OCI-LY7 (cell line): ENCODE data around the gene CRADD. TPM values are rescaled to one million over a fixed set of nuclear protein-coding genes. Genes with fewer than 3 reads are reported as not detected.

Experiments used
- BruUV-seq: library from RNA; stranded (reverse); fragments of 400-500 nt; replicated peaks from 2 replicates; lab custom pipeline; 2021; lab: Mats Ljungman, UMichigan
- CTCF ChIA-PET: fragments of 300-600 bp; sonication (Branson Sonifier 250); formaldehyde crosslinking; loops from one replicate; lab custom pipeline; 2022; ENCODE audit warnings: antibody characterized with exemption; ENCODE audit not compliant: unreplicated experiment; lab: Charles Lee
- POLR2A ChIA-PET: fragments of 300-600 bp; sonication (Branson Sonifier 250); formaldehyde crosslinking; loops from one replicate; lab custom pipeline; 2022; ENCODE audit warnings: antibody characterized with exemption; lab: Charles Lee
- DNase-seq: peaks from one replicate; pipeline ENCODE4 v3.0.0-alpha.2; 2015; ENCODE audit warnings: low spot score
- H2AFZ ChIP-seq: fragments of 200-600 bp; sonication (generic), shearing (Covaris generic); 2 replicates; pipeline ENCODE4 v1.6.1; 2014; ENCODE audit warnings: mild to moderate bottlenecking, antibody characterized with exemption, low read length, moderate library complexity
- H3K27ac ChIP-seq: fragments of 200-600 bp; sonication (generic); 2 replicates; pipeline ENCODE4 v1.5.1; 2014; ENCODE audit warnings: mixed run types, low read depth, mild to moderate bottlenecking, moderate library complexity, low read length, inconsistent platforms; ENCODE audit not compliant: poor library complexity, severe bottlenecking
- H3K36me3 ChIP-seq: fragments of 200-600 bp; sonication (generic); 2 replicates; pipeline ENCODE4 v1.6.1; 2014; ENCODE audit warnings: mild to moderate bottlenecking, antibody characterized with exemption, low read length, moderate library complexity, mixed read lengths; ENCODE audit not compliant: insufficient read depth
- H3K4me1 ChIP-seq: fragments of 200-600 bp; sonication (generic); 2 replicates; pipeline ENCODE4 v1.5.1; 2014; ENCODE audit warnings: mild to moderate bottlenecking, low read length; ENCODE audit not compliant: insufficient read depth, poor library complexity, severe bottlenecking
- H3K4me2 ChIP-seq: fragments of 200-600 bp; sonication (generic); 2 replicates; pipeline ENCODE4 v1.6.1; 2014; ENCODE audit warnings: mild to moderate bottlenecking, low read length
- H3K4me3 ChIP-seq: fragments of 200-600 bp; sonication (generic); 2 replicates; pipeline ENCODE4 v1.5.1; 2014; ENCODE audit warnings: mild to moderate bottlenecking, low read depth, low read length; ENCODE audit not compliant: poor library complexity, severe bottlenecking
- H3K79me2 ChIP-seq: fragments of 200-600 bp; sonication (generic); 2 replicates; pipeline ENCODE4 v1.6.1; 2016; ENCODE audit warnings: low read depth, mild to moderate bottlenecking, low read length, moderate library complexity, mixed read lengths; ENCODE audit not compliant: insufficient read depth
- H3K9me2 ChIP-seq: fragments of 200-600 bp; sonication (generic); 2 replicates; pipeline ENCODE4 v1.6.1; 2016; ENCODE audit warnings: mild to moderate bottlenecking, low read length, mixed read lengths; ENCODE audit not compliant: insufficient read depth
- H3K9me3 ChIP-seq: fragments of 200-600 bp; sonication (generic); 2 replicates; pipeline ENCODE4 v1.6.1; 2014; ENCODE audit warnings: mild to moderate bottlenecking, mixed run types, low read length, mixed read lengths
- H4K20me1 ChIP-seq: fragments of 200-600 bp; sonication (generic); 2 replicates; pipeline ENCODE4 v1.6.1; 2014; ENCODE audit warnings: mild to moderate bottlenecking, antibody characterized with exemption, low read length, moderate library complexity, mixed read lengths; ENCODE audit not compliant: insufficient read depth
- EZH2phosphoT487 ChIP-seq: fragments of 200-600 bp; sonication (generic); IDR thresholded peaks from 2 replicates; pipeline ENCODE4 v1.6.1; 2018; ENCODE audit warnings: low read depth, borderline replicate concordance, mild to moderate bottlenecking, mixed run types, antibody characterized with exemption, low read length, moderate library complexity, mixed read lengths
- intact Hi-C: fragments of 100-400 bp; cut with micrococcal nuclease; formaldehyde crosslinking; loops from one replicate; pipeline ENCODE4 v1.10.0; 2022; ENCODE audit not compliant: unreplicated experiment
- total RNA-seq, 2 experiments: library from RNA; depleted of rRNA in 1 of 2; stranded (reverse); fragments of >200 nt in 1 of 2; shearing (Covaris generic) in 1 of 2; gene quantifications; 2 replicates each; pipeline ENCODE4 v1.2.3, GENCODE V29; 2014 to 2022
- TF ChIP-seq, protein P1 (sequence below): fragments of 200-600 bp; sonication (generic); conservative IDR thresholded peaks from 2 replicates; pipeline ENCODE4 v1.5.1; 2014; ENCODE audit warnings: mild to moderate bottlenecking, antibody characterized with exemption, low read length, moderate library complexity, mixed read lengths

CRADD gene
- total RNA-seq, 2 experiments from 2014 or later = 10.5 to 16.8 TPM

DNA sequence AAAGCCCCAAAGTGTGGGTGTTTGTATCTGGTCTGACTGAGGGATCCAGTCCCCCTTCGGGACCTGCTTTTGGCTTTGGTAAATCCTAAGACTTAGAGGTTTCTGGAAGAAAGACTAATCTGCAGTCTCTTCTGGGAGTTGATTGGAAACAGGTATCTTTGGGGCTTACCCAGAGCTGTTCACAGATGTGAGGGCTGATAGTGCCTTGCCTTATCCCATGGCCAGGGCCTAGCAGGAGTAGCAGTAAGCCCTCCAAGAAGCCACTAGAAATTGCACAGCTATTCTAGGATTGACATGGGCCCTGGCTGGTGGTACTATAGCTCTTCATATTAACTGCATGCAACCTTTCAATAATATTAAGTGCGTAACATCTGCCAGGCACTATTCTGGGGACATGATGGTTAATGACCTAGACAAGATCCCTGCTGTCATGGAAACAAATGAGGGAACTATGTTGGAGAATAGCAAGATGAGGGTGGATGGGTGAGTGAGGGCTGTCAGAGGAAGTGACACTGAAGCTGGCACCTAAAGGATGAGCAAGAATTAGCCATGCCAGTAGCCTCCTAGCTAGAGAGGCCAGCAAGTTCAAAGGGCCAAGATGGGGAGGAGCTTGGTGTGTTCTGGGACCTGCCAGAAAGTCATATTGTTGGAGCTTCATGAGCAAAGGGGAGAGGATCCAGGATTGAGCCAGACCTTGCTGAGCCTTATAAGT, 71.7 kb downstream of the CRADD start:
- Histone ChIP-seq H3K36me3 (no peaks in the 10 kb centered on the region), H3K79me2 (no peaks in the 10 kb centered on the region), H3K4me2 (no peak overlapping the region), H3K4me1 (no peaks in the 10 kb centered on the region), H3K9me2 (no peaks in the 10 kb centered on the region), H3K9me3 (no peaks in the 10 kb centered on the region), H3K27ac (no peak overlapping the region), H4K20me1 (no peaks in the 10 kb centered on the region), H2AFZ (no peak overlapping the region), H3K4me3 (no peak overlapping the region)
- POLR2A ChIA-PET = interaction anchor here (0.8 kb wide), 1 partner anchor 9 kb away, joined by 3 read pairs; no protein-coding TSS in a partner anchor
- intact Hi-C loops = no loop called here
- no TSS peak for BruUV-seq
- no peak for DNase-seq
- CTCF ChIA-PET = no interaction called here
- no peak for TF ChIP-seq EZH2phosphoT487
- TF ChIP-seq, protein P1, sequence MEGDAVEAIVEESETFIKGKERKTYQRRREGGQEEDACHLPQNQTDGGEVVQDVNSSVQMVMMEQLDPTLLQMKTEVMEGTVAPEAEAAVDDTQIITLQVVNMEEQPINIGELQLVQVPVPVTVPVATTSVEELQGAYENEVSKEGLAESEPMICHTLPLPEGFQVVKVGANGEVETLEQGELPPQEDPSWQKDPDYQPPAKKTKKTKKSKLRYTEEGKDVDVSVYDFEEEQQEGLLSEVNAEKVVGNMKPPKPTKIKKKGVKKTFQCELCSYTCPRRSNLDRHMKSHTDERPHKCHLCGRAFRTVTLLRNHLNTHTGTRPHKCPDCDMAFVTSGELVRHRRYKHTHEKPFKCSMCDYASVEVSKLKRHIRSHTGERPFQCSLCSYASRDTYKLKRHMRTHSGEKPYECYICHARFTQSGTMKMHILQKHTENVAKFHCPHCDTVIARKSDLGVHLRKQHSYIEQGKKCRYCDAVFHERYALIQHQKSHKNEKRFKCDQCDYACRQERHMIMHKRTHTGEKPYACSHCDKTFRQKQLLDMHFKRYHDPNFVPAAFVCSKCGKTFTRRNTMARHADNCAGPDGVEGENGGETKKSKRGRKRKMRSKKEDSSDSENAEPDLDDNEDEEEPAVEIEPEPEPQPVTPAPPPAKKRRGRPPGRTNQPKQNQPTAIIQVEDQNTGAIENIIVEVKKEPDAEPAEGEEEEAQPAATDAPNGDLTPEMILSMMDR = no peak

DNA sequence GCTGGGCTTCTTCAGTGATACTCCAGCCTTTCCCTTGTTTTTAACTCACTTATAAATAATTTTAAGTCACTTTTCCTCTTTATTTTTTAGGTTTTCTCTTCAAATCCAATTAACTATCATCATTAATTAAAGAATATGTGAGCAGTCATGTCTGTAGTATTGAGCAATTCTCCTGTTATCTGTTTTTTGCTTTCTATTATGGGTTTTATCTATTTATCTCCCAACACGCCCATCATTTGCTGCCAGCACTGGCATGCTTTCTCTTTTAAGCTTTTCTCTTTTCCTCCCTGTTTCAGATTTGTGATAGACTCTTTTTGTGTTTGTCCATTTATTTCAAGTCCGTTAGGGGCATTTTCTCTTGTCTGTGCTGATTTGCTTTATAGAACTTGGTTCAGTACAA, 72.3 kb downstream of the CRADD start:
- H3K36me3 ChIP-seq = no peaks in the 10 kb centered on the region
- no peaks in the 10 kb centered on the region for H3K4me1 ChIP-seq
- DNase-seq = no peak
- H2AFZ ChIP-seq = no peak overlapping the region
- H4K20me1 ChIP-seq = no peaks in the 10 kb centered on the region
- ChIA-PET POLR2A (no interaction called here), CTCF (no interaction called here)
- no peak overlapping the region for H3K4me3 ChIP-seq
- no peaks in the 10 kb centered on the region for H3K9me3 ChIP-seq
- no peak for TF ChIP-seq EZH2phosphoT487
- TF ChIP-seq, protein P1 = no peak
- BruUV-seq = no TSS peak
- no peak overlapping the region for H3K4me2 ChIP-seq
- H3K79me2 ChIP-seq = no peaks in the 10 kb centered on the region
- intact Hi-C loops = no loop called here
- no peak overlapping the region for H3K27ac ChIP-seq
- H3K9me2 ChIP-seq = no peaks in the 10 kb centered on the region

DNA sequence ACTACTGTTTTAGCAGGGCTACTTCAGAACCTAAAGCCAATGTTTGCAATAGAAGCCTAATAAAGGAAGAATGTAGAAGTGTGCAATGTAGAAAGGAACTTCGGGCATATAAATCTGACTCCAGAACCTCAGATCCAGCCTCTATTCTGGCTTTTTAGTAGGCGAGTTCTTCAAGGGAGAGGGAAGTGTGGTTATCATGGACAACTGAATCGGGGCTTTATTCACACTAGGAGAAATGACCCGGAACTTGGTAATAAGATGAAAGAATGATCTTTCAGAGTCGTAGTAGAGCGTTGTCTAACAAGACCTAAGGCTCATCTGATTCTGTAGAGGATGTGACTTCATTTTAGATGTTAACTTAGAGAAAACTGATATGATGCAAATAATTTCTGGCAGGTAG, 72.9 kb downstream of the CRADD start:
- H3K36me3 ChIP-seq = no peaks in the 10 kb centered on the region
- no peaks in the 10 kb centered on the region for H3K9me2 ChIP-seq
- ChIA-PET POLR2A (no interaction called here), CTCF (no interaction called here)
- H3K4me1 ChIP-seq = no peaks in the 10 kb centered on the region
- TF ChIP-seq EZH2phosphoT487 = no peak
- TF ChIP-seq, protein P1 = no peak
- H3K4me3 ChIP-seq = no peak overlapping the region
- H3K9me3 ChIP-seq = no peaks in the 10 kb centered on the region
- no peak overlapping the region for H3K4me2 ChIP-seq
- no TSS peak for BruUV-seq
- H3K79me2 ChIP-seq = no peaks in the 10 kb centered on the region
- no peak for DNase-seq
- H4K20me1 ChIP-seq = no peaks in the 10 kb centered on the region
- H2AFZ ChIP-seq = no peak overlapping the region
- H3K27ac ChIP-seq = no peak overlapping the region
- intact Hi-C loops = no loop called here
